Activated CD4-positive, CD25-positive, alpha-beta regulatory T cell treated with anti-CD3 and anti-CD28 coated beads, Interleukin-2, amount 50 U/mL, for 24 hours (primary cell): Measurements from ENCODE around the gene DNMT3B.
"Not testable (repeated sequence)": the region's sequence is repeated elsewhere in the genome, so short reads cannot be mapped to it uniquely, and the experiment has no call there.

Experiments used
- ATAC-seq, 2 donors: fragments of 150-1000 bp; cut with Tn5 transposase; one replicate each; pipeline ENCODE4 v1.10.0; 2021; ENCODE audit warnings: mild to moderate bottlenecking in 1 of 2, moderate library complexity in 1 of 2

Gene DNMT3B

GRCh38 chr20:32763202-32764004 is 1.2 kb downstream of the DNMT3B start:
- peak in 1 of 2 donors; percentile 38 for ATAC-seq

DNA sequence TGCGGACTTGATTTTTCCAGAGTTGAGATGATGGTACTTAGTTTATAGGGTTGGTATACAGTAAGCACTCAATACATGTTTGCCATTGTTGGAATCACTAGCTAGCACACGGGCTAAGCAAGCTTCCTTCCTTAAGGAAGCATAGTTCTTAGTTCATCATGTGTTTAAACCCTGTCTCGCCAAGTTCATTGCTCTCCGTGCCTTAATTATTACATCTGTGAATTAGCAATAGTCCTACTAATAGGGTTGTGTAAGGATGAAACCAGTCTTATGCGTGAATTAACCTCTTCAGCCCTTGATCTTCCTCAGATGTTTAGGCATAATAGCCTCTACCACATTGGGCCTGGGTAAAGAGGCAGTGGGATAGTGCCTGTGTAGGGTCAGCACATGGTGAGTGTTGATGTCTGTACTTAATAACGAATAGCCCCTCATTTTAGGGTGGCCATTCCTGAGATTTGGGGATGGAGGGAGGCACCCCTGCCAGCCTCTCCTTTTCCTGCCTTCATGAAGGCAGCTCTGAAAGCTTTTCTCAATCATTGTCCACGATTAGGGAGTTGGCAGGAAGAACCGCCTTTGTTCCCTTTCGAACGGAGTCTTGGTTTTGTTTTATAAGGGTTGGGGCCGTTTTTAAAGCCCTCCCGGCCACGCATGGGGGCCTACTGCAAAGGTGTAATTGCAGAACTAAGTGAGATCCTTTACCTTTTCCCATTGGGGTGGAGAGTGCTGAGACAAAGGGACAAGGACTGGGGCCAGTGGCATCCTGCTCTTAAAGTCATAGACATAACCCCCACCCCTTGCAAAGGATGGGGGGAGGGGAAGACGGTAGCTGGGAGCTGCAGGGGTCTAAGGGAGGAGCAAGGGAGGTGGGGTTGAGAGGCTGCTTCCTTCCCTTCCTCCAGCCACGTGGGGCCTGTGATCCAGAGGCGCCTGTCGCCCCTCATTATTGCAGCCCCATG is 2.1 kb downstream of the DNMT3B start:
- ATAC-seq = no peak

GRCh38 chr20:32765230-32765875 is 3.2 kb downstream of the DNMT3B start:
- not testable (repeated sequence) for ATAC-seq

- ATAC-seq = no peak
Observed at GRCh38 chr20:32767418-32768198, 5.4 kb downstream of the DNMT3B start.

- ATAC-seq = no peak
Observed at GRCh38 chr20:32772046-32772445, 9.9 kb downstream of the DNMT3B start.

DNA sequence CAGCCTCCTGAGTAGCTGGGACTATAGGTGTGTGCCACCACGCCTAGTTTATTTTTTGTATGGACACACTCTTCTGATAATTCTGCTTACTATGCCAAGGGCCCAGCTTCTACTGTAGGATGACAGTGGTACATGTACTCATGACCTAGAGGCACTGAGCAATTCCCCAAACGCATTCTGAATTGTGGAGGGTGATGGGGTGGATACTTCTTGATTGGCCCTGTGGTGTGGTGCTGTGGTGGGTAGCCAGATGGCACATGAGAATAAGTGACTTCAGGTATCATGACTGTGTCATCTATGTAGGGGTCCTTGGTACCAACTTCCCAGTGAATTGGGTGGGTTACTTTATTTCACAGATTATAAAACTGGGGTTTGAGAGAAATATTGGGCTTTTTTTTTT is 11.0 kb downstream of the DNMT3B start:
- ATAC-seq = no peak

GRCh38 chr20:32773855-32774254 is 11.7 kb downstream of the DNMT3B start:
- no peak for ATAC-seq

DNA sequence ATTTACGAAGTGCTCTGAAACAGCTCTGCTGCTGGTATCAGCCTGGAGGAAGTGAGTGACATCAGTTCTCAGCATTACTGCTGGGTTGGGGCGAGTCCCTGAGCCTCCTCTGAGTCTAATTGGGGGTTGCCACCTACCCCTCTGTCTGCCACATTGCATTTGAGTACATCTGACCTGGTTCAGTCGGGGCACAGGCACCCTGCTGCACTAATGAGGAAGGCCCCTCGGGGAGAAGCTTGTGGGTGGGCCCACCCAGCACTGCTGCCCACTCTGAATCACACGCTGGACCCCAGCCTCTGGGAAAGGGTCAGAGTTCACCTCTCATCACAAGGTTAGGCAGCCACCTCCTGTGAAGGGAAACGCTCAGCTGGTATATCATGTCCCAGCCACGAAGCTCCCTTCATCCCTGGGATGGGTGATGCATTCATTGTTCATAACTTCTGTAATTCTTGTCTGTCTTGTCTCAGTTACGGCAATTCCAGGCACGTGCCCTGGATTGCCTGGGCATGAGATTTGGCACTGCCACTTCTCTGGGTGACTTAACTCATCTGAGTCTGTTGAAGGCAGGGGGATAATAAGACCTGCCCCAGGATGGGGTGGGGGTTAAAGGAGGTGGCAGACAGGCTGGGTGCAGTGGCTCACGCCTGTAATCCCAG is 13.3 kb downstream of the DNMT3B start:
- no peak for ATAC-seq

GRCh38 chr20:32777177-32777956 is 15.2 kb downstream of the DNMT3B start:
- ATAC-seq = no peak

DNA sequence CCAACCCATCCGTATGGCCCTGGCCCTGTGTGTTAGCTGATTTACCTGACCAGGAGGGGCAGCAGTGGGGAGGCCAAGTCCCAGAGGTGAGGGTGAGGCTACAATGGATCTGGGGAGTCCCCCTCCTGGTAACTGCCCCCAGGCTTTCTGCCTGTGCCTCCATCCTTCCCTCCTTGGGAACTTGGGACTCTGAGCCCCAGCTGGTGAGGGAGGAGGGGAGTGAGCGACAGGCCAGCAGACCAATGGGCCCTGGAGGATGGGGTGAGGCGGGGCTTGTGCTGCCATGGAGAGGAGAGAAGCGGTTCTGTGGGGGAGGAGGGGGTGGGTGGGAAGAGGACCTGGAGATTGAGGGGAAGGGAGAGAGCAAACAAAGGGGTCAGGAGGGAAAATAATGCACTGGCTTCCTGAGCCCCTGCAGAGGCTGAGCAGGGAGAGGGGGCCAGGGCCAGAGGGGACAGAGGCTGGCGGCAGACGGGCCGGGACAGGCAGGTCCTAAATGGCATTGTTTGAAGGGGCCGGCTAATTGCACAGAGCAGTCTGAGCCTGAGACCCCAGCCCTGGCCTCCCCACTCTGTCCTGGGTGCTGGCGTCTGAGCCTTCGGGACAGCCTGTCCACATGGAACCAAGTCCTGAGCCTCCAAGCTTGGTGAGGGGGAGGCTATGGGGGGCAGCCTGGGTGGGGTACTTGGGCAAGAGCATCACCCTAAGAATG is 17.5 kb downstream of the DNMT3B start:
- ATAC-seq = no peak

GRCh38 chr20:32780278-32780677 is 18.1 kb downstream of the DNMT3B start:
- no peak for ATAC-seq

GRCh38 chr20:32780749-32781655 is 18.8 kb downstream of the DNMT3B start:
- no peak for ATAC-seq

- ATAC-seq = no peak
Observed at GRCh38 chr20:32784369-32785080, 22.3 kb downstream of the DNMT3B start.

DNA sequence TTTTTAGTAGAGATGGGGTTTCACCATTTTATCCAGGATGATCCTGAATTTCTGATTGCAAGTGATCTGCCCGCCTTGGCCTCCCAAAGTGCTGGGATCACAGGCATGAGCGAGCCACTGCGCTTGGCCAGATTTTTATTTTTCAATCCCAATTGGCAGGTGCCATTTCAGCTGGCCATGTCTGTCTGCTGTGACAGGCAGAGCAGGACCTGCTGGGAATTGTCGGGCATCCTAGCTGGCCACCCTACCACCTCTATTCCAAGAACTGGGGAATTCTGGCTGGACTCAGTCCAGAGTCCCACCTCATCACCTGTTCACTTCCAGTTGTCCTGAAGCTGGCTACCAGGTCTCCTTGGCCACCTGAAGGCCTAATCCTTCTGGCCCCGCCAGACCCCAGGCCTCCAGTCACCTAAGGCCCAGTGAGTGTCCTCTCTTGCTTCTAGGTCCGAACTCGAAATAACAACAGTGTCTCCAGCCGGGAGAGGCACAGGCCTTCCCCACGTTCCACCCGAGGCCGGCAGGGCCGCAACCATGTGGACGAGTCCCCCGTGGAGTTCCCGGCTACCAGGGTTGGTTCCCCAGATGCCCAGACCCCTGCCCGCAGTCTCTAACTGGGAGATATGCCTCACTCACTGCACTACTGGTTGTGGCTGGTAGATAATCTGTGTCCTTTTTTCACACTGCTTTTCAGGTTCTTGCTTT is 24.0 kb downstream of the DNMT3B start:
- ATAC-seq = no peak

DNA sequence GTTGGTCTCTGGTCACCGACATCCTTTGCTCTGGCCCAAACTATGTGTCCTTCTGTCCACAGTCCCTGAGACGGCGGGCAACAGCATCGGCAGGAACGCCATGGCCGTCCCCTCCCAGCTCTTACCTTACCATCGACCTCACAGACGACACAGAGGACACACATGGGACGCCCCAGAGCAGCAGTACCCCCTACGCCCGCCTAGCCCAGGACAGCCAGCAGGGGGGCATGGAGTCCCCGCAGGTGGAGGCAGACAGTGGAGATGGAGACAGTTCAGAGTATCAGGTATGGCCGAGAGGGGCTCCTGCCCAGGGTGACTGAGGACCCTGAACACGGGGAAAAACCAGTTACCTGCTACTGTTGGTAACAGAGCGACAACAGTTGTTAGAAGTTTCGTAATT is 25.0 kb downstream of the DNMT3B start:
- no peak for ATAC-seq

DNA sequence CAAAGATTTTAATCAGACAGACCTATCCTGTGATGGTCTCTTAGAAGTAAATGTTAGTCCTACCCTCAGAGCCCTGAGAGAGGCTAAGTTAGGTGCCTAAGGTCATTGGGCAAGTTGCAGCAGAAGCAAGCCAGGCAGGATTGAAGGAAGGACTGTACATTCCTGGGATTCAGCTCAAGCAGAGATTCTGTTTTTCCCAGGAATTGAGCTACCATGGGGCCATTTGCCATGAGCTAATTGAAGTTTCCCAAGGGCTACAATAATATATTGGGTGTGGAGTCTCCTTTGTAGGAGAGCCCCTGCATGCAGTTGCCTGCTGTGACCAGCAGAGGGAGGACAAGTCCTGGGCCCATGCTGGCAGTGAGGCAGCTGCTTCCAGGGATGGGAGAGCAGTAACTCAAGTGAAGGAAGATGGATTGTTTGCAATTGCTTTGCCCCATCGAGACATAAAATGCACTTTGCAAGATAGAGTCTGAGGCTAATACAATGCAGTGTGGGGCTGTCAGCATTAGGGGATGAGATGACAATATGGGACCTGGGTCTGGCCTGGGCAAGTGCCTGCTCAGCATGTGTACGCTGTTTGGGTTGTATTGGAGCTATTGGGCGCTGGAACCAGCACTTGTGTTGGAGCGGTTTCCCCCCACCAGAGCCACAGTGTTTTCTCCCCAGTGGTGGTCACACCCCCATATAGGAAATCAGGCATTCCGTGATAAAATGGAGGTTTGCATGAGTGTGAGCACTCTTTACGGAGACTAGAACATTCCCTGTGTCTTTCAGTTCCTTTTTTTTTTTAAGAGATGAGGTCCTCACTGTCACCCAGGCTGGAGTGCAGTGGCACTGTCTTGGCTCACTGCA is 27.9 kb downstream of the DNMT3B start:
- ATAC-seq = peak; percentile 66 to 82

DNA sequence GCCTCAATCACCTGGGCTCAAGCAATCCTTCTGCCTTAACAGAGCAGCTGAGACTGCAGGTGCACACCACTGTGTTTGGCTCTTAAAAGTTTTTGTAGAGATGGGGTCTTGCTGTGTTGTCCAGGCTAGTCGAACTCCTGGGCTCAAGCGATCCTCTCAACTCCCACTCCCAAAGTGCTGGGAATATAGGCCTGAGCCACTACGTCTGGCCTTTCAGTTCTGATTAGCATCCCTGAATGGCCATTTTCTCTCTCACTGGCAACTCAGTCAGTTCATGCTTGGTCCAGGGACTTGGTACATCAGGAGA is 28.5 kb downstream of the DNMT3B start:
- no peak for ATAC-seq
